GM23338 (cell line): Measurements from ENCODE around the gene CCDC91. TPM values are rescaled to one million over a fixed set of nuclear protein-coding genes. Genes with fewer than 3 reads are reported as not detected.

Source experiments
- ATAC-seq: fragments of 200-7000 bp; cut with Tn5 transposase; 3 replicates; pipeline ENCODE4 v1.9.1; 2020
- DNase-seq: peaks from one replicate; pipeline ENCODE4 v3.0.0-alpha.2; 2015; ENCODE audit warnings: low spot score
- H2AFZ ChIP-seq: fragments of 200-600 bp; sonication (generic); 2 replicates; pipeline ENCODE4 v1.8.0; 2016; ENCODE audit warnings: antibody characterized with exemption, mild to moderate bottlenecking, moderate library complexity
- H3F3A ChIP-seq: fragments of 200-600 bp; sonication (generic); replicated peaks from 2 replicates; pipeline ENCODE4 v1.8.0; 2017; ENCODE audit warnings: antibody characterized with exemption, mixed run types, low read depth
- H3K27ac ChIP-seq: fragments of 200-600 bp; sonication (generic); 2 replicates; pipeline ENCODE4 v1.6.1; 2016; ENCODE audit warnings: low read depth
- H3K27me3 ChIP-seq: fragments of 200-600 bp; sonication (generic); 2 replicates; pipeline ENCODE4 v1.8.0; 2016; ENCODE audit warnings: mild to moderate bottlenecking, mixed run types, moderate library complexity; ENCODE audit not compliant: insufficient read depth
- H3K36me3 ChIP-seq: fragments of 200-600 bp; sonication (generic); 2 replicates; pipeline ENCODE4 v1.8.0; 2016; ENCODE audit warnings: mild to moderate bottlenecking; ENCODE audit not compliant: insufficient read depth
- H3K4me1 ChIP-seq: fragments of 200-600 bp; sonication (generic); 2 replicates; pipeline ENCODE4 v1.8.0; 2016; ENCODE audit warnings: mild to moderate bottlenecking, moderate library complexity; ENCODE audit not compliant: insufficient read depth
- H3K4me2 ChIP-seq: fragments of 200-600 bp; sonication (generic); 2 replicates; pipeline ENCODE4 v1.7.1; 2017; ENCODE audit warnings: mixed run types
- H3K4me3 ChIP-seq: fragments of 200-600 bp; sonication (generic); 2 replicates; pipeline ENCODE4 v1.6.1; 2016; ENCODE audit warnings: mixed run types
- H3K79me2 ChIP-seq: fragments of 200-600 bp; sonication (generic); replicated peaks from 2 replicates; pipeline ENCODE4 v1.8.0; 2017; ENCODE audit warnings: mild to moderate bottlenecking; ENCODE audit not compliant: insufficient read depth
- H3K9me2 ChIP-seq: fragments of 200-600 bp; sonication (generic); 2 replicates; pipeline ENCODE4 v1.8.0; 2017; ENCODE audit not compliant: insufficient read depth
- H4K20me1 ChIP-seq: fragments of 200-600 bp; sonication (generic); replicated peaks from 2 replicates; pipeline ENCODE4 v1.8.0; 2017; ENCODE audit warnings: mild to moderate bottlenecking; ENCODE audit not compliant: insufficient read depth
- H3K27ac Mint-ChIP-seq: 2 replicates; pipeline ENCODE4 v1.8.0; 2020; ENCODE audit warnings: inconsistent platforms, mild to moderate bottlenecking, moderate library complexity, mixed read lengths
- H3K27me3 Mint-ChIP-seq: 3 replicates; pipeline ENCODE4 v1.8.0; 2022; ENCODE audit warnings: low read depth, mild to moderate bottlenecking, moderate library complexity, mixed read lengths, inconsistent platforms; ENCODE audit not compliant: insufficient read depth, poor library complexity
- H3K36me3 Mint-ChIP-seq: 3 replicates; pipeline ENCODE4 v1.8.0; 2021; ENCODE audit warnings: low read depth, mild to moderate bottlenecking, inconsistent platforms, moderate library complexity, mixed read lengths
- H3K4me1 Mint-ChIP-seq: 3 replicates; pipeline ENCODE4 v1.8.0; 2020; ENCODE audit warnings: mild to moderate bottlenecking, inconsistent platforms, mixed read lengths
- H3K4me3 Mint-ChIP-seq: 3 replicates; pipeline ENCODE4 v1.8.0; 2021; ENCODE audit warnings: moderate library complexity, mild to moderate bottlenecking, inconsistent platforms, mixed read lengths
- H3K9me3 Mint-ChIP-seq: 3 replicates; pipeline ENCODE4 v1.8.0; 2020; ENCODE audit warnings: moderate library complexity, mild to moderate bottlenecking, inconsistent platforms, mixed read lengths
- CTCF ChIP-seq, 2 experiments: fragments of 200-600 bp in 1 of 2; sonication (generic) in 1 of 2; conservative IDR thresholded peaks; 2 replicates each; pipeline versions ENCODE4 v1.5.1 to v1.6.1; 2016 to 2017; ENCODE audit warnings: antibody characterized with exemption in 2 of 2, low read depth in 2 of 2, mild to moderate bottlenecking in 2 of 2, moderate library complexity in 1 of 2
- ETS1 ChIP-seq: IDR thresholded peaks from 2 replicates; pipeline ENCODE4 v1.6.1; 2016; ENCODE audit warnings: antibody characterized with exemption
- JUNB ChIP-seq: IDR thresholded peaks from one replicate; pipeline ENCODE4 v1.6.1; 2016; ENCODE audit warnings: antibody characterized with exemption; ENCODE audit not compliant: unreplicated experiment
- ZNF114 ChIP-seq: fragments of 250-450 bp; sonication (Bioruptor Pico); IDR thresholded peaks from 2 replicates; pipeline ENCODE4 v1.5.0; 2020; ENCODE audit warnings: mild to moderate bottlenecking, moderate library complexity
- ZNF462 ChIP-seq: fragments of 250-450 bp; sonication (Bioruptor Pico); IDR thresholded peaks from 2 replicates; pipeline ENCODE4 v1.5.0; 2020; ENCODE audit warnings: mild to moderate bottlenecking, moderate library complexity
- polyA plus RNA-seq: library from polyadenylated mRNA; unstranded; fragments of >200 nt; fragmentation: Nextera tagmentation; extraction: Ambion mirVana; gene quantifications from 2 replicates; pipeline ENCODE4 v1.2.1, GENCODE V29; 2016
- total RNA-seq: library from RNA; depleted of rRNA; stranded (reverse); fragments of >200 nt; shearing (Covaris generic); gene quantifications from 2 replicates; pipeline ENCODE4 v1.2.3, GENCODE V29; 2014

Gene CCDC91
- total and polyA plus RNA-seq, 2 experiments from 2014 or later, result 24.7 to 48.7 TPM

- Mint-ChIP-seq H3K27ac (no peak overlapping the region), H3K27me3 (peaks cover 1% of the 10 kb centered on the region), H3K4me3 (no peak overlapping the region), H3K9me3 (no peaks in the 10 kb centered on the region), H3K4me1 (peaks cover 3% of the 10 kb centered on the region; the same call in 1 of the 3 replicates), H3K36me3 (no peaks in the 10 kb centered on the region)
- H3K4me2 ChIP-seq, result no peak overlapping the region
- H3K79me2 ChIP-seq, result peaks cover 49% of the 10 kb centered on the region
- H3K36me3 ChIP-seq, result no peaks in the 10 kb centered on the region
- H3K27ac ChIP-seq, result no peak overlapping the region
- no peaks in the 10 kb centered on the region for H3F3A ChIP-seq
- no peaks in the 10 kb centered on the region for H4K20me1 ChIP-seq
- no peaks in the 10 kb centered on the region for H3K9me2 ChIP-seq
- TF ChIP-seq CTCF (conservative IDR thresholded peaks at IDR 0.05; ENCODE audit: low read depth in 2 of 2) (no peak), ZNF462 (CRISPR knock-in tag) (no peak), ZNF114 (CRISPR knock-in tag) (no peak), ETS1 (no peak), JUNB (no peak)
- DNase-seq (no peak), ATAC-seq (no peak)
- H2AFZ ChIP-seq, result no peak overlapping the region
- H3K4me1 ChIP-seq, result no peaks in the 10 kb centered on the region
- H3K27me3 ChIP-seq, result no peaks in the 10 kb centered on the region
- H3K4me3 ChIP-seq, result no peak overlapping the region
Observed at GRCh38 chr12:28234444-28234843, 44.2 kb downstream of the CCDC91 start.
